ENCODE results near the gene NFASC.

The NFASC gene

DNA sequence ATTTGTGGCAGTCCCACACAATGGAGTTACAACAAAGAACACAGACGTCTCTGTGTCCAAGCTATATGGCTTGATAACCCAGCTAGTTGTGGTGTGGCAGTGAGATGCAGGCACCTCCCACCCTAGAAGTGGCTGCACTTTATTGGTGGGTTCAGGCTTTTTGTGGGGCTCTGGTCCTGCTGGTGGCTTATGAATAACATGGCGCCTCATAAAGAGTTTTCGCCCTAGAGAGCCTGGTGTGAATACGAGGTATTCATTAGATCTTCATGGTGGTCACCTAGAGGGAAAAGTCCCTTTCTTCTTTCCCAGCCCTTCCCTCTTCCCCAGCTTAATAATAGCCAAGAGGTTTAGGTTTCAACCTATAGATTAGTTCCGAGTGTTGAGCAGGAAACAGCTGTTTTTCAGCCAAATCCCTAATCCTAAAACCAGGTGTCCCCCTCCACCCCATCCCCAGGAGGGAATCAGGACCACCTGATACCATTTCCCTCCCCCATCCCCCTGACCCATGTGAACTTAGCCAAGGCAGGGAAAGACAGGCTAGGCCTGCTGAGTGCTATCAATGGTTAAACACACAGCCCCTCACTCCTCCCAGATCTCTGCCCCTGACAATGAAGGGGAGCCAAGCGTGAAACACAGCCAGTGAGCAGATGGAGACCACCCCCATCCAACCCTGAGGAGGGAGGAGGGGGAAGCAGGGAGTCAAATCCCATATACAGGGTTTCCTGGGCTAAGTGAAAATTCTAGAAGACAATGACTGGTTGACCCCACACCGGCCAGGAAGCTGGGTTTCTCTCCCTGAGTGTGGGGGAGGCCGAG, 58.2 kb downstream of the NFASC start:
- DNase-seq, result no peak

DNA sequence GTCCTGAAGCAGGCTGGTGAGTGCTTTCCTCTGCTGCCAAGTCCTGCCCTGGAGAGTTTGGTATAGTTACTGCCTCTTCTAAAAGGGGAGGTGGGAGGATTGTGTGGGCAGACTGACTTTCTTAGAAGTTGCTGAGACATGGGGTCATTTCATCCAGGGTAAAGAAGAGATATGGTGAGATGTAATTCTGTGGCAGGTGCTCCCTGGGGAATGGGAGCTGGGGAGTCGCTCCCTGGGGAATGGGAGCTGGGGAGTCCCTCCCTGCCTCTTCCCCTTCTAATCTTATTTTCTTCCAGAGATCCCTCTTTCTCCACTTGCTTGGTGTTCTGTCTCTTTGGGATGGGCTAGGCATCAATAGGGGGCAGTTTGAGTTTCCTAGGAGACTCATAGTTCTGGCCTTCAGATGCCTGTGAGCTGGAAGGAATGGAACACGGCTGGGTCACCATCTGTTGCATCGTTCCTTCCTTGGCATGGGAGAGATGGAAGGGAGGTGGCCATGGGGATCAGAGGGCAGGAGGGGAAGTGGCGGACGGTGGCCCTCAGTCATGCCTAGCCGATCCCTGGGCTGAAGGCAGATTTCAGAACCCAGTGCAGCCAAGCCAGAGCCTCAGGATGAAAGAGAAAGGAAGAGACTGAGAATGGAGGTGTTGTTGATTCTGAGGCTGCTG, 59.0 kb downstream of the NFASC start:
- DNase-seq, result no peak

DNA sequence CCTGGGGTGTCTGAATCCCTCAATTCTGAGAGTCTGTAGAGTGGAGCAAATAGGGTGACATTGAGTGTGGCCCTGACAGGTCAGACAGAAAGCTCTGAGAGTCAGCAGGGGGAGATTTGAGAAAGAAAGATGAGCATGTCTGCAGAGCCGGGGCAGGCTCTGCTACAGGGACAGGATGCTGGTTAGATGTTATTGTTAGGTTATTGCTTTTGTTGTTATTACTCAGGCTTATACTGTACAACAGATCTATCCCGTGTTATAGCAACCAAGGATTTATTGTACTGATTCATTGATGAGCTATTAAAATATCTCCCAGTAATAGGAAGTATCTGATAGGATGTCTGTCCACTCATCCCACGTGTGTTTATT, 59.5 kb downstream of the NFASC start:
- no peak for DNase-seq

DNA sequence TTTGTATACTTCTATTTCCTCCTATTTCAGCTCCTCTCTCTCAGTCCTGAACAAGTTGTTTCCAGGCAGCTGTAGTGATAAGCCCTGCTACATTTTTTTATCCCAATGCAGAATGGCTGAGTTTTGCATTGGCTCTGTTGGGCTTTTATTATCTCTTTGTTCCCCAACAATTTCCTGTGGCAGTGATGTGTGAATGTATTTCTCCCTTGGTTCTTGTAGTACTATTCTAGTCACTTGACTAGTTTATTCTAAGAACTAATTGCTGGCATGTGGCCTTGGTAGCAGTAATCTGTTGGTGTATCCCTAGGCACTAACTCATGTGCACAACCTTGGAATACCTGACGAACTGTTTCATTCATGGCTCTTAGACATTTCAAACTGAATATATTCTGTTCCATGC, 60.7 kb downstream of the NFASC start:
- no peak for DNase-seq

DNA sequence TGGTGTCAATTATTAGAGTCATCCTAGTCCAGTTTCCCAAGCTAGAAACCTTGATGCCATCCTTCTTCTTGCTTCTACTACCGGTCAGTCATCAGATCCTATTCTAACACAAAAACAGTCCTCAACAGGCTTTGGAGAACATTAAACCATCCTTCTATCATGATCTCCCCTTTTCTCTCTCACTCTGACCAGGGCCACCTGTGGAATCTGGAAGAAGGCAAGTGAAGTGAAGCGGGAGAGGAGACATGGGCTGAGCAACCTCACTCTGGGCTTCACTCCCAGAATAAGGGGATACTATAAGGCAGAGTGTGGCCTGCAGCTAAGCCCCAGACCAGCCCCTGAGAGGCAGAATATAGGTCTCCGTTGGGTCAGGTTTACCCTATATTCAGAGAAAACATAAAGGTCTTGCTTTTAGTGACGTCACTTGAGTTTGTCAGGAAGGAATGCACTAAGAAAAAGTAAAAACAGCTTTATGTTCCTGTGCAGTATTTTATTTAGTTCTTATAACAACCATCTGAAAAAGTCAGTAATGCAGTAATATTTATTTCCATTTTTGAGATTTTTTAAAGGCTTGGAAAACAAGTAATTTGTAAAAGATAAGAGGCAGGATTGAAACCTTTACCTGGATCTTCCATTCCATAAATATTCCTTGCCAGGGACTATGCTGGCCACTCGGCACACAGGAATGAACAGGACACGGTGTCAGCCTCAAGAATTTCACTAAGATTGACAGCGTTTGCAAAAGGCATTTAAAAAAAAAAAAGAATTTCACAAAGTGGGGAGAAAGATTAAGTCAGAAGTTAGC, 61.3 kb downstream of the NFASC start:
- DNase-seq, result no peak

DNA sequence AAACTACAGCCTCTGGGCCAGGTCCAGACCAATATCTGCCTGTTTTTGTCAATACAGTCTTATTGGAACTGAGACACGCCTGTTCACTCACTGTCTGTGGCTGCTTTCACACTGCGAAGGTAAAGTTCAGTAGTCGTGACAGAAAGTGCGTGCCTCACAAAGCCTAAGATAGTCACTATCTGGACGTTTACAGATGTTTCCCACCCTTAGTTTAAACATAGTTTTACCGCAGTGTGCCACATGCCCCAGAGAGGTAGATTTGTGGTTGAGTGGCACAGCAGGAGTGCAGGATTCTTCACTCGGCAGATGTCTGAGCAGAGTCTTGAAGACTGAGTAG, 61.9 kb downstream of the NFASC start:
- no peak for DNase-seq

DNA sequence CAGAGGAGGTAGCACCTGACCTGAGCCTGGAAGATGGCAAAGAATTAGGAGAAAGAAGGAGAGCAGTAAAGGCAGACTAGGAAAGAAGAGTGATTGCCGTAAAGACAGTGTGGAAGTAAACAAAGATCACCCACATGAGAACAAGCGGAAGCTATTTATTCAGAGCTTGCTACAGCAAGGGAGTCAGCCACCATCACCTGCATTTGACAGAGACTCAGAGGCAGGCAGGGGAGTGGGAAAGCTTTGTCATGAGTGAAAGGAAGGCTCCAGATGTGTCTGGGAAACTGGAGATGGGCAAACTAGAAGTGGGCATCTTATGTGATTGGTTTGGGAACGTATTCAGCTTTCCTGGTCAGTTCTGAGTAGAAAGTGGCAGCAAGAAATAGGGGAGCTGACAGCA, 64.5 kb downstream of the NFASC start:
- no peak for DNase-seq

DNA sequence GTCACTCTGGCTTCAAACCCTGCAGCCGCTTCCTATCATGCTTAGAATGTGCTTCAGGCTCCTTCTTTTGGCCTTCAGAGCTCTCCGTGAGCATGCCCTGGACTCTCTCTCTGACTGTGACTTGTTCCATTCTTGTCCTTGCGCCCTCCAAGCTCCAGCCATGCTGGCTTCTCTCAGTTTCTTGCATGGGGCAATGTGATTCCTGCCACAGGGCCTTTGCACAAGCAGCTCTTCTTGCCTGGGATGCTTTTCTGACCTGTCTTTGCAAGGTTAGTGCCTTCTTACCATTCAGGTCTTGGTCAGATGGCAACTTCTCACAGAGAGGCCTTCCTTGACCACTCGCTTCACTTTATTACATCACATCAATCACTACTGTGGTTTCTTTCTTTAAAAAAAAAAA, 66.1 kb downstream of the NFASC start:
- DNase-seq, result no peak

DNA sequence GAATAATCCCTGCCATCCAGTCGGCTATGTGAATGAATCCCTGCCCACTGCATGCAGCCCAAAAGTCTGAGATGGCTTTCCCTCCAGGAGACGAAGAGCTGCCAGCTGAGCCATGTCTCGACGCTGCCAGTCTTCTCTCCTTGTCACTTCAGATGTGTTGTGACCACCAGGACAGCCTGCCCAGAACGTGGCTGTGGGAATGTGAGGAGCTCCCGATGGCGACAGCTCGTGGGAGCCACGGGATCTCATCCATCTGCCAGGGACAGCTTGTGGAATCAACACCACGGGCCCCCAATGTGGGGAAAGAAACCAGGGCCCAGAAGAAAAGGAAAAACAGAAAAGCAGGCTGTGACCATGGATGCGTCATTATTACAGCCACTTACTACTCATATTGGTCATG, 67.2 kb downstream of the NFASC start:
- no peak for DNase-seq

DNA sequence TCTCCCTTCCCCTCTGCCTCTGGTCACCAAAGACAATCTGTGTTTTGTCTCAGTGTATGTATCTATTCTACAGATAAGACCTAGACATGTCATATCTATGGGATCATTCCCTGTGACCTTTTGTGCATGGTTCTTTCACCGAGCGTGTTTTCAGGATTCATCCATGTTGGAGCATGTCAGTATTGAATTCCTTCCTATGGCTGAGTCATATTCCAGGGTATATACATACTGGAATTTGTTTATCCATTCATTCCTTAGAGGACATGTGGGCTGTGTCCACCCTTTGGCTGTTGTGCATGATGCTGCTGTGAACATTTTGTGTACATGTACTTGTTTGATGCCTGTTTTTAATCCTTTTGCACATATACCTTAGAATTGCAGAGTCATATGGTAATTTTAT, 69.9 kb downstream of the NFASC start:
- no peak for DNase-seq

DNA sequence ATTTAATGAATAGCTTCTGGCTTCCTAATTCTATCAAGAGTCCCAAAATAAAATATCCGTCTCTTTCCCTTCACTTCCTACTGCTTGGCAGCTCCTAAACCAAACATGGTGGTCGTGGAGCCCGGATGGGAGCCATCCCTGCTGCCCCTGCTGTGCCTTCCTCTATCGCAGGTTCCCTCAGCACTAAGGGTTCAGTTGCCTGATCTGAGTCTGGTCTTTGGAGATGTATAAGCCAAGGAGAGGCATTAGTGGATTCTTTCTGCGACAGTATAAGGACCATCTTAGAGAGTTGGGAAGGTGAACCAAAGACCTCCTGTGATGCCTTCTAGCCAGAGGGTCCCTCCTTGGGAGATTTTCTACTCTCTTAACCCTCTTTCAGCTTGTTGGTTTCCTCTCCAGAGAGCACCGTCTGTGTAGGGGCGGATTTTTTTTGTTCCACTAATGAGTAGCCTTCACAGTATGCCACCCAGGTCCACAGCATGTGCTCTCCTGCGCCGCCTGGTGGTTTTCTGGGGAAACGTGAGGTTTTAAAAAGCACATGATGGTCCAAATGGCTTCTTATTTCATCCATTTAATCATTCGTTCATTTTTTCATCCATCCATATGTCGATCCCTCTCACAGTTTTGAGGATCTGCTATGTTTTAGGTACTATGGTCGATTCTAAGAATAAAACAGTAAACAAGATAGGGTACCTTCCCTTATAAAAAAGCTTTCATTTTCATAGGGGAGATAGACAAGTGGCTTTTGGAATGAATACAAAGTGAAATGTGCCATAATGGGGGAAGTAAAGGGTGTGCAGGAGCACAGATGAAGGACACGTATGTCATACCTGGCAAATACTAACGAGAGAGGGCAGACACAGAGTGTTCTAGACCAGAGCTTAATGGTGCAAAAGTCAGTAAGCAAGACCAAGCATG, 71.0 kb downstream of the NFASC start:
- peak; percentile 12 for DNase-seq

DNA sequence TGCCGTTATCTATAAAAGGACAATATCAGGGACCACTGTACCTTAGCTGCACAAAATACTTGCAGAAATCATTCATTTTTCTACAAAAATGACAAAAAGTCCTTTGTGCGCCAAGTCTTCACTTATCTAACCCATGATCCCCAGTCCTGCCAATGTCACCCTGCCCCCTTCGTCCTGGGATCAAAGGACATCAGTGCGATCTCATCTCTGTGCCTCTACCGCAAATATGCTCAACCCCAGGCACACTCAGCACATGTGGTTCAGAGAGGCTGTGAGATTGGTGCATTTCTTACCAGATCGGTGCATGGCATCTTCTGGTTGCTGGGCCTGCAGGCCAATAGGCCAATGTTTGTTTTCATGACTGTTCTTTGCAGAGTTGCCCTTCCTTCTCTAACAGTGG, 72.8 kb downstream of the NFASC start:
- DNase-seq, result no peak

DNA sequence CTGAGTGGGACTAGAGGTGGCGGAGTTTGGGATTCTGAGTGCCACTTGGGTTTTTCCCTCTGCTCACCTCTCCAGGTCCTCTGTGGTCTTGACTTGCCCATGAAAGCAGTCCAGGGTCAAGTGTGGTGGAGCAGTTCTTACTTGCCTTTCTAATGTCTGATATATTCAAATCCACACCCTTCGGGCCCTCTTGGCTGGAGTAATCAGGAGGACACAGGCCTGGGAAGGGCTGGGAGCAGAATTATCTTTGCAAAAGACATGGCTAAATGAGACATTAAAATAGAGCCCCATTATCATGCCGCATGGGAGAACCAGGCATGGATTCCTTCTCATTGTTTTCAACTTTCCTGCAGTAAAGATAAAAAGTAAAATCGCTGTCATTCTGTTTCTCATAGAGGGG, 74.0 kb downstream of the NFASC start:
- DNase-seq, result no peak

DNA sequence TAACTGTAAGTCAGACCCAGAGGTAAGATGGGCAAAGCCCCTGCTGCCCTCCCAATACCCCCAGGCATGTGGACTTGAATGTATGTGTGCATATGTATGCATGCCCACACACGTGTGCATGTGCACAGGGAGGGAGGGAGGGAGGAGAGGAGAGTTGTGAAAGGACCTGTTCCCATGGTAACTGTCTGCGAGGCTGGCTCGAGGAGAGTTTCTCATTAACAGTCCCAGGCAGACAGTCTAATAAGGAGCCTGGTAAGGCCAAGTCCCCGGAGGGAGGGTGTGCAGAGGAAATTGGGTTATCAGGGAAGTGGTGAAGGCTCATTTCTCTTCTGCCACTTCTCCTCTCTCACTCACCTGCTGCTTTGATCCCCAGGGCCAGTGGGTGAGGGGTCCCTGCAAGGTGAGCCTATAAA, 74.9 kb downstream of the NFASC start:
- DNase-seq, result no peak

DNA sequence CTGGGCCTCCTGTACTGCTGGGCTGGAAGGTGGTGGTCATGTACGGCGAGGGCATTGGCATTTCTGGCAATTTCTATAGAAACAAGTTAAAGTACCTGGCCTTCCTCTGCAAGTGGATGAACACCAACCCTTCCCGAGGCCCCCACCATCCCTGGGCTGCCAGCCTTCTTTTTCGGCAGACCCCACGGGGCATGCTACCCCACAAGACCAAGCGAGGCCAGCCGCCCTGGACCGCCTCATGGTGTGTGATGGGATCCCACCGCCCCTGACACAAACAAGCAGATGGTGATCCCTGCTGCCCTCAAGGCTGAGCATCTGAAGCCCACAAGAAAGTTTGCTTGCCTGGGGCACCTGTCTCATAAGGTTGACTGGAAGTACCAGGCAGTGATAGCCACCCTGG, 76.0 kb downstream of the NFASC start:
- DNase-seq, result no peak

DNA sequence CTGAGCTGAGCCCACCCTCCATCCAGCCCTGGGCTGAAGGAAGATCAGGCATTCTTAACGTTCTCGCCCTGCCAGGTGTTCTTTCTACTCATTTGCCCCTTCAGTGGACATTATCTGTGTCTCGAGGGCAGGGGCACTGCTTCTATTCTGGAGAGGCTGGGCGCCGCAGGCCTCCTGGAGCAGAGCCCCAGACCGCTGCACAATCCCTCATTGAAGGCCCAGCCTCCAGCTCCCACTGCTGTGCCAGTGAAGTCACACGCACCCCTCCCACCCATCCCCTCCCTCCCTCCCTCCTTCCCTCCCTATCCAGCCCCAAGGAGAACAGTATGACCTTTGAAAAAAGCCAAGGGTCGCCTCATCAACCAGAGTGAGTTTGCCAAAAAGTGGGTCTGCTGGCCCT, 76.7 kb downstream of the NFASC start:
- no peak for DNase-seq

DNA sequence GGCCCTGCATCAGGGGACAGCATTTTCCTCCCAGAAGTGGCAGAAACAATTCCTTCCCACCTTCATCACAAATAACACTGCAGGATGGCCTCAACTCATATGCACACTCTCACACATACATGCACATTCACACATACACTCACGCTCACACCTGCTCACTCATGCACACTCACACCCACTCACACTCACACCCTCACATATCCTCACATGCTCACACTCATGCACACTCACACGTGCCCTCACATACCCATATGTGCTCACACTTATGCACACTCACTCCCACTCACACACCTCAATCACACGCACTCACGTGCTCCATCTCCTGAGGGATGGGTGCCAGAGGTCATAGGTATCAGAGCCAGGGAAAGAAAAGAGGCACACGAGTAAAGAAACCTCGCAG, 77.1 kb downstream of the NFASC start:
- no peak for DNase-seq

DNA sequence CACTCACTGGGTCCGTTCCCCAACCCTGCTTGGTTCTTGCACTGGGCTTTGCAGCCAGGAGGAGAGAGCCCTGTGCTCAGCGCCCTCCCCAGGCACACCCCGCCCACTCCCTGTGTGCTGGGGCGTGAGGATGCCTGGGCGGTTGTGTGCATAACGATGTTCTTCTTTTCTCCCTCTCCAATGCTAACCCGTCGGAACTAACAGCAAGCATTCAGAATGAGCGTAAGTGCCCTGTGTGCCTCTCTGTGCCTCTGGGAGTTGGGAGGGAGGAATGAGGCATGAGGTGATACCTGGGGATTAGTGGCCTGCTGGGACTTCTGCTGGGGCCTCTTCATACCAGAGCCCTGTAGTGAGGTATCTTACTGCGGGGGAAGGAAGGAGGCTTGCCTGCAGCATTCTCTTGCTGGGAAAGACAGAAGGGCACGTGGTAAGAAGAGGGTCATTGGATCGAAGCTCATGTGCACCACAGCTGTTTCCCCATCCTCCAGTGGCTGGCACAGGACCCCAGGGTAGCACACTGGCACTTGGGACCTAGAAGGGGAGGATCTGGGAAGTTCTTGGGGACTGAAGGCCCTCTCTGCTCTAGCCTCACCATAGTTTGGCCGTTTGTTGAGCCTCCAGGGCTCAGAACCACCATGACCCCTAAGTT, 79.8 kb downstream of the NFASC start:
- DNase-seq, result no peak

DNA sequence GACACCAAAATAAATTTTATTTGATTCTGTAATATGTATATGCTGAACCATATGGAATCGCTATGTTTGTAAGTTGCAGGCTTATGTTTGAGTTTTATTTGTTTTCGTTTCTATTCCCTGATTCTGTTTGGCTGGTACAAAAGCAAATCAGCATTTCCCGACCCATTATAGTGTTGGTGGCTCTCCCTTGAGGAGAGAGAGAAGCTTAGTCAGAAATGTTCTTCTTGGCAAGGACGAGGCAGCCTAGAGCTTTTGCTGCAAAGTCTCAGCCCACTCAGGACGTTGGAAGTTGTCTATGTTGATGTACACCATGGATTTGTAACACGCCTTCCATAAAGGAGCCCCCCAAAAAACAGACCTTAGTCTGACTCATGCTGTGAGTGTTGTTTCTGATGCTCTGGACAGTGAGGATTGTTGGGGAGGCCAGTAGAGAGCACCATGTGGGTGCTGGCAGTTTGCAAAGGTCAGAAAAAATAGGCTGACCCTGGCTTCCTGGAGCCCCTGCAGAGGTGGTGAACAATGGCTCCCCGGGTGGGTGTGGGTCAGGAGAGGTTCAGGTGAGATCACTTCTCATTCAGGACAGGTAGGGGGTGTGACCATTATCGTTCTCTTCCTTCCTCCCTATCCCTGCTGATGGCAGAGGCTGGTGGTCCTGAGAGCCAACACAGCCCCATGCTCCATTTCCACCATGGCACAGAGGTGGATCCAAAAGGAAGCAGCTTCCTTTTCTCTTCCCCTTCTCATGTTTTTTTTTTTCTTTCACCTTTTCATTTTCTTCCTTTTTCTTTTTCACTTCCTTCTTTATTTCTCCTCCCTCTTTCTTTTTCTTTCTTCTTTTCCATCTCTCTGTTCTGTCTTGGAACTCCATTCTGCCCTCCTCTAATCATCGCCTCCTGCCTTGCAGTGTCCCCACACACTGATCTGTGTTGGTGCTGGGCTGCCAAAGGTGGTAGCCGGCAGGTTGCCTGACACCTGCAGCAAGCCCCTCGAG, 88.0 kb downstream of the NFASC start:
- DNase-seq, result no peak

DNA sequence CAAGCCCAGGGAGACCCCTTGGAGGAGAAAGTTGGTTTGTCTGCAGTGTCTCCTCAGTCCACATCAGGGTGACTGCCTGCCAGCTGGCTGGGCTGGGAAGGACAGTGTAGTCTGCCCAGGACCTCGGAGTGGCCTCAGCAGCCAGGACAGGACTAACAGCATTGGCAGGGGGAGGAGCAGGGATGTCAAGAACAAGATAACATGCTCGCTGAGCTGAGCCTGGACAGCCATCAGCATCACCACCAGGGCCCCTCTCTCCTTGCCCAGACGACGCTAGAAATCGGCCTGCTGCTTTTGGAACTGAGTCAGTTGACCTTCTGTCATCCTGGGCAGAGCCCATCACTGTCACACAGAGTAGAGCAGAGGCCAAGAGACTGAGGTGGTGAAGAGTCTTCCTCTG, 88.7 kb downstream of the NFASC start:
- no peak for DNase-seq

DNA sequence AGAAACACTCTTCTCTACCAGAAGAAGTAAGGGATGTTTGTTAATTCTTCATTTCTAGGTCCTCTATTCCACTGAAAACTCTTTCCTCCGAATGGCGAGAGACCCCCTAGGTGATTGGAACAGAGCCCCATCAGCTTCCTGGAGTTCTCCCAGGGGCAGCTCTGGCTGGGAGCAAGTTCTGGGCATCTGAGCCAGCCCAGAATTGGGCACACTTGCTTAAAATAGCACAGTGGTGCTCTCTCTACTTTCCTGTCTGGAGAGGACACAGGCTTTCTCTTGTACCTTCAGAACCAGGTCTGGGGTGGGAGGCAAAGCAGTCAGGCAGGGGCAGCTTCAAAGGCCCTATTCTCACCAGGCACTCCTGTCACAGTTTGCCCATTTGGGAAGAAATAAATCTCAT, 89.2 kb downstream of the NFASC start:
- no peak for DNase-seq

Measured in T-helper 9 cell (primary cell).